Gastrocnemius medialis (tissue), 4 donors: ENCODE measurements around the gene PLXNA2. TPM values are rescaled to one million over a fixed set of nuclear protein-coding genes. Genes with fewer than 3 reads are reported as not detected.

Experiments used
- ATAC-seq, 2 donors: fragments of 150-250 bp; one replicate each; pipeline ENCODE4 v1.9.1; 2016
- DNase-seq, 2 donors: peaks; one replicate each; pipeline ENCODE4 v3.0.0-alpha.2; 2019
- H3K27ac ChIP-seq, 4 donors: fragments of 200-600 bp; sonication (generic); 1 replicate in 1 of 4; 2 replicates in 3 of 4; pipeline ENCODE4 v1.5.1; 2016 to 2018; ENCODE audit warnings: mild to moderate bottlenecking in 2 of 4, moderate library complexity in 1 of 4
- H3K27me3 ChIP-seq, 3 donors: fragments of 200-600 bp; sonication (generic) in 2 of 3; 1 replicate in 1 of 3; 2 replicates in 2 of 3; pipeline versions ENCODE4 v1.5.1 to v1.6.0; 2016 to 2019; ENCODE audit warnings: mild to moderate bottlenecking in 1 of 3, moderate library complexity in 1 of 3
- H3K36me3 ChIP-seq, 2 donors: fragments of 200-600 bp; sonication (generic) in 1 of 2; one replicate each; pipeline ENCODE4 v1.5.1; 2017 to 2018
- H3K4me1 ChIP-seq, 2 donors: fragments of 200-600 bp; sonication (generic) in 1 of 2; one replicate each; pipeline ENCODE4 v1.5.1; 2016 to 2017; ENCODE audit warnings: mild to moderate bottlenecking in 2 of 2
- H3K4me3 ChIP-seq, 4 donors: fragments of 200-600 bp; sonication (generic) in 3 of 4; 1 replicate in 1 of 4; 2 replicates in 3 of 4; pipeline ENCODE4 v1.5.1; 2016 to 2019; ENCODE audit warnings: mild to moderate bottlenecking in 2 of 4
- H3K9me3 ChIP-seq, 3 donors: fragments of 200-600 bp; sonication (generic) in 2 of 3; 1 replicate in 1 of 3; 2 replicates in 2 of 3; pipeline ENCODE4 v1.5.1; 2016 to 2019
- CTCF ChIP-seq, 5 experiments: fragments of 450-650 bp in 3 of 5; fragments of 200-600 bp in 2 of 5; sonication (generic) in 2 of 5; IDR thresholded peaks in 4 of 5; conservative IDR thresholded peaks in 1 of 5; 1 replicate in 4 of 5; 2 replicates in 1 of 5; pipeline ENCODE4 v1.5.1; 2016 to 2019; ENCODE audit warnings: antibody characterized with exemption in 5 of 5, mild to moderate bottlenecking in 3 of 5, moderate library complexity in 3 of 5
- POLR2A ChIP-seq, 2 donors: fragments of 450-650 bp; IDR thresholded peaks; one replicate each; pipeline ENCODE4 v1.6.1; 2017; ENCODE audit warnings: antibody characterized with exemption in 2 of 2, mild to moderate bottlenecking in 2 of 2, moderate library complexity in 2 of 2
- in situ Hi-C, 4 donors: fragments of 200-750 bp; cut with MboI; loops; one replicate each; pipeline versions ENCODE4 v1.15.0 to v1.8.0; 2017; ENCODE audit warnings: low sequenced_read_pairs in 4 of 4
- intact Hi-C: fragments of 100-400 bp; cut with DNase I; formaldehyde crosslinking; loops from one replicate; pipeline ENCODE4 v1.15.1; 2023; ENCODE audit warnings: low total_unique reads
- total RNA-seq, 4 donors: library from RNA; depleted of rRNA; stranded (reverse); fragments of >200 nt; gene quantifications; one replicate each; pipeline versions ENCODE4 v1.1.0 to v1.2.3, GENCODE V29; 2016

The PLXNA2 gene
- total RNA-seq, 4 donors from 2014 or later: 12.4 to 20.0 (median 16.2) TPM

GRCh38 chr1:208289716-208290115, 45.5 kb upstream of the PLXNA2 start:
- intact Hi-C loops (no loop called here), in situ Hi-C loops (no loop called here)
- Histone ChIP-seq H3K4me1 (no peaks in the 10 kb centered on the region), H3K36me3 (no peaks in the 10 kb centered on the region), H3K27ac (no peak overlapping the region), H3K27me3 (no peaks in the 10 kb centered on the region), H3K4me3 (no peak overlapping the region), H3K9me3 (no peaks in the 10 kb centered on the region)
- TF ChIP-seq CTCF (IDR thresholded peaks at IDR 0.05 in 4 of 5, conservative IDR thresholded peaks at IDR 0.05 in 1 of 5) (no peak), POLR2A (IDR thresholded peaks at IDR 0.05) (no peak)
- ATAC-seq: no peak
- DNase-seq: no peak

GRCh38 chr1:208288495-208288894, 44.3 kb upstream of the PLXNA2 start:
- ATAC-seq (no peak), DNase-seq (no peak)
- Histone ChIP-seq H3K27me3 (no peaks in the 10 kb centered on the region), H3K4me1 (no peaks in the 10 kb centered on the region), H3K27ac (no peak overlapping the region), H3K9me3 (no peaks in the 10 kb centered on the region), H3K4me3 (no peak overlapping the region), H3K36me3 (no peaks in the 10 kb centered on the region)
- intact Hi-C loops: no loop called here
- no peak for TF ChIP-seq CTCF (IDR thresholded peaks at IDR 0.05 in 4 of 5, conservative IDR thresholded peaks at IDR 0.05 in 1 of 5)
- TF ChIP-seq POLR2A (IDR thresholded peaks at IDR 0.05): no peak
- in situ Hi-C loops: no loop called here

DNA sequence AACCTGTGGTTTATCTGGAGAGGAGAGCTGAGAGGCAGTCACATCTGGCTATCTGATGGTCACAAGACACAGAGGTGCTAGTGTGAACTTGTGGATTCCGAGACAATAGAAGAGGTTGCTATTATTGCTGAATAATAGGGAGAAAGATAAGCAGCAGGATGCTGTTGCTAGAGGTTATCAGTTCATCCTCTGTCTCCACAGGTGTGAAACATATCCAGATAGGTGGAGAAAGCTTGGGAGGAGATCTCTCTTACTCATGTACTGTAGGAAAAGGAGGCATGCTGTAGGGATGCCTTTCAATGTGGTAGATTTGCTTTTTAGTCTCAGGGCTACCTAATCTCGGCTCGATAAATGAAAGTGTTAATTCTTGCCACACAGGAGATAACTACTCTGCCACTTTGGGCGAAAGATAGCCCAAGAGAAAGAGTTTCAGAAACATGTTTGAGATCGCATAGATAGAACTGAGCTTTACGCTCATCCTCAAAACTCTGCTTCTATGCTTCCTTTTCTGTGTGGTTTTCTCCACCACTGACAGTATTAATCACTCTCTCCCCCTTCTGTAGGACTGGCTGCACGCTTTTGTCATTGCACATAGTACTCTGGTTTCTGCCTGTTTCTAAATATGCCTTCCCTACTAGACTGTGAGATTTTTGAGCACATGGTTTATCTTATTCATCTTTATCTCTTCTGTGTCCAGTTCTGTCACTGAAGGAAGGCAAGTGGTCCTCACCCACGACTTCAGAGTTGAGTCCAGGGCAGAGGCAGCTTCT, 36.7 kb upstream of the PLXNA2 start:
- Histone ChIP-seq H3K9me3 (no peaks in the 10 kb centered on the region), H3K27me3 (no peaks in the 10 kb centered on the region), H3K27ac (no peak overlapping the region), H3K36me3 (no peaks in the 10 kb centered on the region), H3K4me3 (no peak overlapping the region), H3K4me1 (peaks cover 0 to 6% of the 10 kb centered on the region in 2 donors)
- ATAC-seq (no peak), DNase-seq (no peak)
- TF ChIP-seq CTCF (IDR thresholded peaks at IDR 0.05 in 4 of 5, conservative IDR thresholded peaks at IDR 0.05 in 1 of 5) (no peak), POLR2A (IDR thresholded peaks at IDR 0.05) (no peak)
- intact Hi-C loops (no loop called here), in situ Hi-C loops (no loop called here)

DNA sequence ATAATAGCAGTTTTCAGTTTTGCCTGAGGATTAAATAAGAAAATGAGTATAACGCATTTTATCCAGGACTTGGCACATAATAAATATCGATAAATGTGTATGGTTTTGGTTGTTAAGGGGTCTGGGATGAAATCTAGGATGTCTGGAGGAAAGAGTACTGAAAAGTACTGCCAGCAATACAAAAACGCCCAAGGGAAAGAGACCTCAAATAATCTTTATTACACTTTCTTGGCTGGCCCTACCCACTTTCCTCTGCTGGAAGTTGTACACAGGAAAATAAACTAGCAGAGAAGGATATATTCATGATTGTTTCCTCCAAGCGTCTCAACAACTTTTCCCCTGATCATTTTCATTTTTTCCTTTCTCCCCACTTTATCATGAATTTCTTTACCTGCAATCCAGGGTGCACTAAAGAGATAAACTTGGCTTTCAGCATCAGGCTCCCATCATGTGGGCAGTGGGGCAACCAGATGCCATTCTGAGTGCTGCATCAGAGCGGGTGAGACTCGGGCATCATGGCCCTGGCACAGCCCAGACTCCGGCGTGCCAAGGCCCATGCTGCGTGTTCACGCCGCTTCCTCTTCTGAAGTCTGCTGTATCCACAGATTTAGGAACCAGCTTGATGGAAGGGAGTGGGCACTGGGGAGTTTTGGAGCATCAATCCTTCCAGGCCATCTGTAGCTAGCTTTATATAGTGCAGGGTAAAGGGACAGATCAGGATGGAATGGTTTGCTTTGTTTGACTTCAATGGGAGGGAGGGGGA, 35.8 kb upstream of the PLXNA2 start:
- Histone ChIP-seq H3K4me3 (no peak overlapping the region), H3K27me3 (no peaks in the 10 kb centered on the region), H3K27ac (no peak overlapping the region), H3K36me3 (no peaks in the 10 kb centered on the region), H3K9me3 (no peaks in the 10 kb centered on the region), H3K4me1 (peaks cover 0 to 6% of the 10 kb centered on the region in 2 donors)
- DNase-seq (no peak), ATAC-seq (no peak)
- in situ Hi-C loops: no loop called here
- intact Hi-C loops: no loop called here
- TF ChIP-seq POLR2A (IDR thresholded peaks at IDR 0.05): no peak
- no peak for TF ChIP-seq CTCF (IDR thresholded peaks at IDR 0.05 in 4 of 5, conservative IDR thresholded peaks at IDR 0.05 in 1 of 5)
